Mucosa of rectum (tissue), 2 donors: ENCODE results near the gene CDC23.
A peak's percentile ranks its signal among the peaks of the same experiment; 100 is the strongest.

Experiments
- H3K27ac ChIP-seq, 2 donors: one replicate each; pipeline ENCODE4 v1.7.0; 2013; ENCODE audit warnings: inconsistent platforms in 2 of 2, low read depth in 2 of 2, low read length in 2 of 2
- H3K27me3 ChIP-seq, 2 donors: one replicate each; pipeline ENCODE4 v1.7.0; 2013; ENCODE audit warnings: low read length in 2 of 2; ENCODE audit not compliant: control insufficient read depth in 2 of 2, insufficient read depth in 2 of 2
- H3K36me3 ChIP-seq, 2 donors: one replicate each; pipeline ENCODE4 v1.7.0; 2013; ENCODE audit warnings: low read length in 2 of 2; ENCODE audit not compliant: control insufficient read depth in 2 of 2, insufficient read depth in 2 of 2
- H3K4me1 ChIP-seq, 2 donors: one replicate each; pipeline ENCODE4 v1.7.0; 2013; ENCODE audit warnings: low read length in 2 of 2, mild to moderate bottlenecking in 1 of 2; ENCODE audit not compliant: control insufficient read depth in 2 of 2, insufficient read depth in 2 of 2
- H3K4me3 ChIP-seq, 2 donors: one replicate each; pipeline ENCODE4 v1.7.0; 2013; ENCODE audit warnings: low read length in 2 of 2
- H3K9ac ChIP-seq, 2 donors: one replicate each; pipeline ENCODE4 v1.7.0; 2013; ENCODE audit warnings: low read length in 2 of 2, low read depth in 1 of 2, mild to moderate bottlenecking in 1 of 2
- H3K9me3 ChIP-seq, 2 donors: one replicate each; pipeline ENCODE4 v1.7.0; 2013; ENCODE audit warnings: low read length in 2 of 2; ENCODE audit not compliant: control insufficient read depth in 2 of 2
- donor health status: healthy.
- donor health status: Normal muscosa, but diverticular disease.

Gene CDC23

GRCh38 chr5:138180183-138180782 lies 32.8 kb downstream of the CDC23 start:
- peaks cover 14 to 28% of the 10 kb centered on the region in 2 donors for H3K36me3 ChIP-seq
- no peaks in the 10 kb centered on the region for H3K9me3 ChIP-seq
- H3K27ac ChIP-seq: no peak overlapping the region
- H3K4me1 ChIP-seq: peaks cover 16 to 20% of the 10 kb centered on the region in 2 donors
- peak overlapping the region in 1 of 2 donors; percentile 96 for H3K4me3 ChIP-seq
- H3K9ac ChIP-seq: no peak overlapping the region
- no peaks in the 10 kb centered on the region for H3K27me3 ChIP-seq

- Histone ChIP-seq H3K9me3 (no peaks in the 10 kb centered on the region), H3K27me3 (no peaks in the 10 kb centered on the region), H3K4me3 (peak overlapping the region; percentile 95 to 96), H3K4me1 (peaks cover 16 to 20% of the 10 kb centered on the region in 2 donors), H3K36me3 (peaks cover 8 to 27% of the 10 kb centered on the region in 2 donors), H3K27ac (no peak overlapping the region), H3K9ac (peak overlapping the region; percentile 44 to 60)
Observed at GRCh38 chr5:138179277-138179857, 33.8 kb downstream of the CDC23 start.

- Histone ChIP-seq H3K9ac (peak within 1 kb of the TSS; percentile 78 to 84), H3K4me3 (peak within 1 kb of the TSS; percentile 95 to 96), H3K27me3 (no peaks in the 10 kb centered on the region), H3K36me3 (peaks cover 9 to 26% of the 10 kb centered on the region in 2 donors), H3K4me1 (peaks cover 16 to 20% of the 10 kb centered on the region in 2 donors), H3K27ac (peak within 1 kb of the TSS; percentile 76 to 90), H3K9me3 (no peaks in the 10 kb centered on the region)
Observed at GRCh38 chr5:138178516-138179276, 34.4 kb downstream of the CDC23 start, which contains the start of the genes BRD8 and KIF20A. Gene BRD8 (minus strand): TSS chr5:138178630. CDS start chr5:138178614, 16 bp downstream. Gene KIF20A (plus strand): TSS chr5:138179112. CDS start chr5:138179681, 569 bp downstream.

GRCh38 chr5:138177941-138178515 lies 35.1 kb downstream of the CDC23 start:
- peak overlapping the region; percentile 78 to 84 for H3K9ac ChIP-seq
- H3K27ac ChIP-seq: peak overlapping the region; percentile 76 to 90
- no peaks in the 10 kb centered on the region for H3K9me3 ChIP-seq
- H3K4me3 ChIP-seq: peak overlapping the region; percentile 95 to 96
- peaks cover 16 to 20% of the 10 kb centered on the region in 2 donors for H3K4me1 ChIP-seq
- H3K27me3 ChIP-seq: no peaks in the 10 kb centered on the region
- peaks cover 13 to 28% of the 10 kb centered on the region in 2 donors for H3K36me3 ChIP-seq

GRCh38 chr5:138170299-138170698 lies 42.8 kb downstream of the CDC23 start:
- H3K27me3 ChIP-seq: no peaks in the 10 kb centered on the region

GRCh38 chr5:138169124-138169523 lies 44.0 kb downstream of the CDC23 start:
- H3K27me3 ChIP-seq: no peaks in the 10 kb centered on the region
- H3K36me3 ChIP-seq: peaks cover 83 to 85% of the 10 kb centered on the region in 2 donors

More at GRCh38 chr5:138170299-138170698, 42.8 kb downstream of the CDC23 start:
- H3K4me3 ChIP-seq: no peak overlapping the region
- H3K27ac ChIP-seq: no peak overlapping the region
- H3K36me3 ChIP-seq: peaks cover 71 to 80% of the 10 kb centered on the region in 2 donors
- H3K4me1 ChIP-seq: no peaks in the 10 kb centered on the region
- H3K9ac ChIP-seq: no peak overlapping the region
- no peaks in the 10 kb centered on the region for H3K9me3 ChIP-seq

GRCh38 chr5:138163721-138164120 lies 49.4 kb downstream of the CDC23 start:
- H3K27ac ChIP-seq: no peak overlapping the region
- no peaks in the 10 kb centered on the region for H3K4me1 ChIP-seq
- H3K9me3 ChIP-seq: no peaks in the 10 kb centered on the region
- H3K27me3 ChIP-seq: no peaks in the 10 kb centered on the region
- H3K4me3 ChIP-seq: no peak overlapping the region
- no peak overlapping the region for H3K9ac ChIP-seq
- peaks cover 92 to 98% of the 10 kb centered on the region in 2 donors for H3K36me3 ChIP-seq

More at GRCh38 chr5:138169124-138169523, 44.0 kb downstream of the CDC23 start:
- no peaks in the 10 kb centered on the region for H3K9me3 ChIP-seq
- H3K9ac ChIP-seq: no peak overlapping the region
- H3K4me3 ChIP-seq: no peak overlapping the region
- H3K27ac ChIP-seq: no peak overlapping the region
- no peaks in the 10 kb centered on the region for H3K4me1 ChIP-seq

GRCh38 chr5:138160706-138161105 lies 52.4 kb downstream of the CDC23 start:
- H3K4me1 ChIP-seq: no peaks in the 10 kb centered on the region
- peaks cover 80 to 86% of the 10 kb centered on the region in 2 donors for H3K36me3 ChIP-seq
- no peak overlapping the region for H3K4me3 ChIP-seq
- H3K27me3 ChIP-seq: no peaks in the 10 kb centered on the region
- H3K9me3 ChIP-seq: no peaks in the 10 kb centered on the region
- no peak overlapping the region for H3K9ac ChIP-seq
- no peak overlapping the region for H3K27ac ChIP-seq

GRCh38 chr5:138159666-138160065 lies 53.5 kb downstream of the CDC23 start:
- H3K4me3 ChIP-seq: no peak overlapping the region
- no peaks in the 10 kb centered on the region for H3K4me1 ChIP-seq
- H3K27me3 ChIP-seq: no peaks in the 10 kb centered on the region
- H3K9ac ChIP-seq: no peak overlapping the region
- no peak overlapping the region for H3K27ac ChIP-seq
- peaks cover 71 to 76% of the 10 kb centered on the region in 2 donors for H3K36me3 ChIP-seq
- no peaks in the 10 kb centered on the region for H3K9me3 ChIP-seq
